DND-41 (cell line): ENCODE measurements around the gene CEP70.
"Not testable (repeated sequence)": the region's sequence is repeated elsewhere in the genome, so short reads cannot be mapped to it uniquely, and the experiment has no call there.

ENCODE experiments used
- ATAC-seq: fragments of 200-7000 bp; cut with Tn5 transposase; 3 replicates; pipeline ENCODE4 v1.9.1; 2021; ENCODE audit warnings: low read depth; ENCODE audit not compliant: insufficient read depth
- DNase-seq: peaks from one replicate; pipeline ENCODE4 v3.0.0-alpha.2; 2020
- H2AFZ ChIP-seq: 2 replicates; pipeline ENCODE4 v1.6.0; 2012; ENCODE audit warnings: low read depth, low read length
- H3K27ac ChIP-seq: 2 replicates; pipeline ENCODE4 v1.5.1; 2012; ENCODE audit warnings: low read length, inconsistent platforms
- H3K27me3 ChIP-seq: fragments of 200-600 bp; sonication (generic); 2 replicates; pipeline ENCODE4 v1.6.0; 2012; ENCODE audit warnings: low read length, mild to moderate bottlenecking, inconsistent platforms; ENCODE audit not compliant: insufficient read depth, poor library complexity
- H3K36me3 ChIP-seq: 2 replicates; pipeline ENCODE4 v1.5.1; 2012; ENCODE audit warnings: low read length, inconsistent platforms; ENCODE audit not compliant: insufficient read depth
- H3K4me1 ChIP-seq: 2 replicates; pipeline ENCODE4 v1.5.1; 2012; ENCODE audit warnings: mild to moderate bottlenecking, low read length; ENCODE audit not compliant: insufficient read depth
- H3K4me2 ChIP-seq: 2 replicates; pipeline ENCODE4 v1.6.0; 2012; ENCODE audit warnings: mild to moderate bottlenecking, moderate library complexity, low read length, inconsistent platforms; ENCODE audit not compliant: insufficient read depth
- H3K4me3 ChIP-seq, 2 experiments: fragments of 200-600 bp in 1 of 2; shearing (Covaris generic) in 1 of 2; 2 replicates each; pipeline ENCODE4 v1.5.1; 2012 to 2016; ENCODE audit warnings: inconsistent platforms in 2 of 2, low read length in 2 of 2, mild to moderate bottlenecking in 2 of 2, low read depth in 1 of 2, moderate library complexity in 1 of 2
- H3K79me2 ChIP-seq: 2 replicates; pipeline ENCODE4 v1.6.0; 2012; ENCODE audit warnings: low read length, inconsistent platforms; ENCODE audit not compliant: insufficient read depth
- H3K9ac ChIP-seq: 2 replicates; pipeline ENCODE4 v1.6.0; 2012; ENCODE audit warnings: low read depth, mild to moderate bottlenecking, inconsistent platforms, low read length, moderate library complexity
- H3K9me3 ChIP-seq: 2 replicates; pipeline ENCODE4 v1.5.1; 2012; ENCODE audit warnings: low read length, moderate library complexity, mild to moderate bottlenecking, inconsistent platforms; ENCODE audit not compliant: insufficient read depth, severe bottlenecking
- H4K20me1 ChIP-seq: 2 replicates; pipeline ENCODE4 v1.6.0; 2012; ENCODE audit warnings: low read length; ENCODE audit not compliant: insufficient read depth
- EZH2 ChIP-seq: IDR thresholded peaks from 3 replicates; pipeline ENCODE4 v1.6.1; 2012; ENCODE audit warnings: borderline replicate concordance, low read depth, mild to moderate bottlenecking, moderate library complexity, low read length, inconsistent platforms; ENCODE audit not compliant: severe bottlenecking
- TF ChIP-seq, protein P1 (sequence below): IDR thresholded peaks from 2 replicates; pipeline ENCODE4 v1.5.1; 2012; ENCODE audit warnings: borderline replicate concordance, low read length, moderate library complexity, mild to moderate bottlenecking; ENCODE audit not compliant: poor library complexity, severe bottlenecking; ENCODE audit errors: extremely low read depth

The CEP70 gene

DNA sequence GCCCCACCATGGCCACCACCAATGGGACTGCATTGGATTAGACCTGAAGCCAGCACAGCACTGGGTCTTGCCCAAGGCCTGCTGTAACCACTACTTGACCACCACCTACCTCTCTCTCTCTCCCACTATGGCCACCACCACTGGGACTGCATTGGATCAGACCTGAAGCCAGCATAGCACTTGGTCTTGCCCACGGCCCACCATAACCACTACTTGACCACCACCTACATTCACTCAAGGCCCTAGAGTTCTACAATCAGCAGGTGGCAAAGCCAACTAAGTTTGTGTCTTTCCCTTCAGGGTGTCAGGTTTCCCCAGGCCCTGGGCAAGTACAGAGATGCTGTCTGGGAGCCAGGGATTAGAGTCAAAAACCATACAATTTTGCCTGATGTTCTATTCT lies 102.1 kb downstream of the CEP70 start:
- H3K4me2 ChIP-seq: no peak overlapping the region
- no peaks in the 10 kb centered on the region for H4K20me1 ChIP-seq
- H2AFZ ChIP-seq: no peak overlapping the region
- H3K4me3 ChIP-seq: no peak overlapping the region
- DNase-seq: no peak
- no peak overlapping the region for H3K27ac ChIP-seq
- H3K9ac ChIP-seq: no peak overlapping the region
- H3K36me3 ChIP-seq: peaks cover 21% of the 10 kb centered on the region
- H3K27me3 ChIP-seq: no peaks in the 10 kb centered on the region
- ATAC-seq: no peak
- H3K79me2 ChIP-seq: no peaks in the 10 kb centered on the region
- TF ChIP-seq, protein P1, sequence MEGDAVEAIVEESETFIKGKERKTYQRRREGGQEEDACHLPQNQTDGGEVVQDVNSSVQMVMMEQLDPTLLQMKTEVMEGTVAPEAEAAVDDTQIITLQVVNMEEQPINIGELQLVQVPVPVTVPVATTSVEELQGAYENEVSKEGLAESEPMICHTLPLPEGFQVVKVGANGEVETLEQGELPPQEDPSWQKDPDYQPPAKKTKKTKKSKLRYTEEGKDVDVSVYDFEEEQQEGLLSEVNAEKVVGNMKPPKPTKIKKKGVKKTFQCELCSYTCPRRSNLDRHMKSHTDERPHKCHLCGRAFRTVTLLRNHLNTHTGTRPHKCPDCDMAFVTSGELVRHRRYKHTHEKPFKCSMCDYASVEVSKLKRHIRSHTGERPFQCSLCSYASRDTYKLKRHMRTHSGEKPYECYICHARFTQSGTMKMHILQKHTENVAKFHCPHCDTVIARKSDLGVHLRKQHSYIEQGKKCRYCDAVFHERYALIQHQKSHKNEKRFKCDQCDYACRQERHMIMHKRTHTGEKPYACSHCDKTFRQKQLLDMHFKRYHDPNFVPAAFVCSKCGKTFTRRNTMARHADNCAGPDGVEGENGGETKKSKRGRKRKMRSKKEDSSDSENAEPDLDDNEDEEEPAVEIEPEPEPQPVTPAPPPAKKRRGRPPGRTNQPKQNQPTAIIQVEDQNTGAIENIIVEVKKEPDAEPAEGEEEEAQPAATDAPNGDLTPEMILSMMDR: no peak
- TF ChIP-seq EZH2: no peak
- peaks cover 12% of the 10 kb centered on the region for H3K9me3 ChIP-seq
- H3K4me1 ChIP-seq: no peaks in the 10 kb centered on the region

DNA sequence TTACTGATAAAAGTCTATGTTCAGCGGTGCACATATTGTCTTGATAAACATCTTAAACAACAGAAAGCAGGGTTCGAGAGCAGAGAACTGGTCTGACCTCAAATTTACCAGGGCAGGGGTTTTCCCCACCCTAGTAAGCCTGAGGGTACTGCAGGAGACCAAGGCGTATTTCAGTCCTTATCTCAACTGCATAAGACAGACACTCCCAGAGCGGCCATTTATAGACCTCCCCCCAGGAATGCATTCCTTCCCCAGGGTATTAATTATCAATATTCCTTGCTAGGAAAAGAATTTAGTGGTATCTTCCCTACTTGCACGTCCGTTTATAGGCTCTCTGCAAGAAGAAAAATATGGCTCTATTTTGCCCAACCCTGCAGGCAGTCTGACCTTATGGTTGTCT lies 107.5 kb downstream of the CEP70 start:
- not testable (repeated sequence) for H3K9ac ChIP-seq, H3K27me3 ChIP-seq, H3K36me3 ChIP-seq, H3K4me3 ChIP-seq, H3K27ac ChIP-seq, H2AFZ ChIP-seq, H3K79me2 ChIP-seq, H4K20me1 ChIP-seq, H3K4me2 ChIP-seq, H3K4me1 ChIP-seq, ATAC-seq
- peaks cover 23% of the 10 kb centered on the region for H3K9me3 ChIP-seq
- DNase-seq: peak; percentile 11

DNA sequence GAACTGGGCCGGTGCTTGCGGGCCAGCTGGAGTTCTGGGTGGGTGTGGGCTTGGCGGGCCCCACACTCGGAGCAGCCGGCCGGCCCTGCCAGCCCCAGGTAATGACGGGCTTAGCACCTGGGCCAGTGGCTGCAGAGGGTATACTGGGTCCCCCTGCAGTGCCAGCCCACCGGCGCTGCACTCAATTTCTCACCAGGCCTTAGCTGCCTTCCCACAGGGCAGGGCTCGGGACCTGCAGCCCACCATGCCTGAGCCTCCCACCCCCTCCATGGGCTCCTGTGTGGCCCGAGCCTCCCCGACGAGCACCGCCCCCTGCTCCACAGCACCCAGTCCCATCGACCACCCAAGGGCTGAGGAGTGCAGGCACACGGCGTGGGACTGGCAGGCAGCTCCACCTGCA lies 109.4 kb downstream of the CEP70 start:
- not testable (repeated sequence) for DNase-seq, H3K9ac ChIP-seq, ATAC-seq, H2AFZ ChIP-seq, H4K20me1 ChIP-seq, H3K27ac ChIP-seq, H3K79me2 ChIP-seq, H3K27me3 ChIP-seq, H3K4me2 ChIP-seq, H3K36me3 ChIP-seq, H3K4me1 ChIP-seq, H3K4me3 ChIP-seq
- peaks cover 23% of the 10 kb centered on the region for H3K9me3 ChIP-seq

GRCh38 chr3:138479438-138479863 lies 114.6 kb downstream of the CEP70 start:
- peak overlapping the region; percentile 13; the same call in 1 of the 2 replicates for H2AFZ ChIP-seq
- DNase-seq (peak; percentile 62), ATAC-seq (peak; percentile 76)
- no peaks in the 10 kb centered on the region for H3K4me1 ChIP-seq
- H3K9me3 ChIP-seq: no peaks in the 10 kb centered on the region
- H3K27ac ChIP-seq: no peak overlapping the region
- H3K9ac ChIP-seq: no peak overlapping the region
- no peak overlapping the region for H3K4me2 ChIP-seq
- no peaks in the 10 kb centered on the region for H3K36me3 ChIP-seq
- TF ChIP-seq, protein P1: peak; percentile 85
- TF ChIP-seq EZH2: no peak
- H3K79me2 ChIP-seq: no peaks in the 10 kb centered on the region
- no peaks in the 10 kb centered on the region for H3K27me3 ChIP-seq
- H4K20me1 ChIP-seq: no peaks in the 10 kb centered on the region
- no peak overlapping the region for H3K4me3 ChIP-seq

GRCh38 chr3:138477801-138478200 lies 116.3 kb downstream of the CEP70 start:
- TF ChIP-seq, protein P1: no peak
- TF ChIP-seq EZH2: no peak
- H3K9me3 ChIP-seq: no peaks in the 10 kb centered on the region
- H3K4me2 ChIP-seq: no peak overlapping the region

More at GRCh38 chr3:138477801-138478200, 116.3 kb downstream of the CEP70 start:
- Histone ChIP-seq H3K4me3 (no peak overlapping the region), H3K27ac (no peak overlapping the region), H3K36me3 (no peaks in the 10 kb centered on the region), H2AFZ (no peak overlapping the region), H3K4me1 (no peaks in the 10 kb centered on the region), H4K20me1 (no peaks in the 10 kb centered on the region), H3K9ac (no peak overlapping the region), H3K79me2 (no peaks in the 10 kb centered on the region), H3K27me3 (no peaks in the 10 kb centered on the region)
- no peak for DNase-seq
- no peak for ATAC-seq
